Retinal pigment epithelial cell (primary cell): ENCODE results near the gene DGAT2.

ENCODE experiments used
- DNase-seq: peaks from one replicate; pipeline ENCODE4 v3.0.0-alpha.2; 2010; ENCODE audit warnings: low read depth
- H3K4me3 ChIP-seq: 2 replicates; pipeline ENCODE4 v1.5.1; 2011; ENCODE audit warnings: mild to moderate bottlenecking, low read length, control low read depth, moderate library complexity
- TF ChIP-seq, protein P1 (sequence below): conservative IDR thresholded peaks from 2 replicates; pipeline ENCODE4 v1.5.1; 2011; ENCODE audit warnings: low read depth, low read length, control low read depth, inconsistent platforms

Gene DGAT2

DNA sequence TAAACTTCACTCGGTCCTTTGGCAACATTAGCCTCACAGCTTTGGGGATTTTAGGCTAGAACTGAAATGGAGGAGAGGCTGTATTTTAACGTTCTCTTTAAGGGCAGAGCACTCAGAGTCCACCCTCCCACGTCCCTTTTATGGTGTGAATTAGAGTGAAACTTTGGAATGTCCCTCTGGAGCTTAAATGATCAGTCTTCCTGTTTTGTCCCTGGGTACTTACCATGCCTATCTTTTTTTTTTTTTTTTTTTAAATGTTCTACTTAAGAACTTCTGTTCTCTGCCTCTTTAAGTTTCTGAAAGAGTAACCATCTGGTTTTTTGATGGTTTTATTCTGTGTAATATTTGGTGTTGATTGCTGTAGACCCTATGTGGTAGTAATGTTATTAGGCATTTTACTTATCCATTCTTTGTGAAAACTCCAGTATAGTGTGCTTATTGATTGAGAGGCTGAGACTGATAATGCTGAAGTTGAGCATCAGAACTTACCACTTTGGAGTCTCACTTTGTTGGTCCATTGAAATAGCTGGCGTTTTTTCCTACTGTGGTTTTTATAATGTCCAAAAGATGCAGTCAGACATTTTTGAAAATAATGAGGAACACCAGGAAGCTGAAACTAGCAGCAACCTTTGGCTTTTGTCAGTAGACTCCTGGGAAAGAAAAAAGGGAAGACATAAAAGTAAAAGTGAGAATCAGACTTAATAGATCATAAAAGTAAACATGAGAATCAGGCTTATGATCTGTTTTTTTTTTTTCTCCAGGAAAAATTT is 58.1 kb downstream of the DGAT2 start:
- H3K4me3 ChIP-seq: no peak overlapping the region
- DNase-seq: no peak
- TF ChIP-seq, protein P1, sequence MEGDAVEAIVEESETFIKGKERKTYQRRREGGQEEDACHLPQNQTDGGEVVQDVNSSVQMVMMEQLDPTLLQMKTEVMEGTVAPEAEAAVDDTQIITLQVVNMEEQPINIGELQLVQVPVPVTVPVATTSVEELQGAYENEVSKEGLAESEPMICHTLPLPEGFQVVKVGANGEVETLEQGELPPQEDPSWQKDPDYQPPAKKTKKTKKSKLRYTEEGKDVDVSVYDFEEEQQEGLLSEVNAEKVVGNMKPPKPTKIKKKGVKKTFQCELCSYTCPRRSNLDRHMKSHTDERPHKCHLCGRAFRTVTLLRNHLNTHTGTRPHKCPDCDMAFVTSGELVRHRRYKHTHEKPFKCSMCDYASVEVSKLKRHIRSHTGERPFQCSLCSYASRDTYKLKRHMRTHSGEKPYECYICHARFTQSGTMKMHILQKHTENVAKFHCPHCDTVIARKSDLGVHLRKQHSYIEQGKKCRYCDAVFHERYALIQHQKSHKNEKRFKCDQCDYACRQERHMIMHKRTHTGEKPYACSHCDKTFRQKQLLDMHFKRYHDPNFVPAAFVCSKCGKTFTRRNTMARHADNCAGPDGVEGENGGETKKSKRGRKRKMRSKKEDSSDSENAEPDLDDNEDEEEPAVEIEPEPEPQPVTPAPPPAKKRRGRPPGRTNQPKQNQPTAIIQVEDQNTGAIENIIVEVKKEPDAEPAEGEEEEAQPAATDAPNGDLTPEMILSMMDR: no peak

DNA sequence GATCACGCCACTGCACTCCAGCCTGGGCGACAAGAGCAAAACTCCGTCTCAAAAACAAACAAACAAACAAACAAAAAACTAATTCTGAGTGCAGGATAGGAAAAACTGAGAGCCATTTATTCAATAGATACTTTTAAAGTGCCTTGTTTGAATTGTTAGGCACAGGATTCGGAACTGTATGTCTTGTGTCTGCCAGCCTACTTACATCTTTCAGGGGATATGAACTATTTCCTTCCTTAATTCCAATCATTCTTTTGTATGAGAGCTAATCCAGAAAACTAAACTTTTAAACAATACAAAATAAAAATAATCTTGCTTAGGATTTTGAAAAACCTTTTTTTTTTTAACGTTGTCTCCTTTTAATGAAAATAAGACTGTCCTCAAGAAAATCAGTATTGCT is 59.0 kb downstream of the DGAT2 start:
- H3K4me3 ChIP-seq: no peak overlapping the region
- TF ChIP-seq, protein P1: no peak
- DNase-seq: no peak

DNA sequence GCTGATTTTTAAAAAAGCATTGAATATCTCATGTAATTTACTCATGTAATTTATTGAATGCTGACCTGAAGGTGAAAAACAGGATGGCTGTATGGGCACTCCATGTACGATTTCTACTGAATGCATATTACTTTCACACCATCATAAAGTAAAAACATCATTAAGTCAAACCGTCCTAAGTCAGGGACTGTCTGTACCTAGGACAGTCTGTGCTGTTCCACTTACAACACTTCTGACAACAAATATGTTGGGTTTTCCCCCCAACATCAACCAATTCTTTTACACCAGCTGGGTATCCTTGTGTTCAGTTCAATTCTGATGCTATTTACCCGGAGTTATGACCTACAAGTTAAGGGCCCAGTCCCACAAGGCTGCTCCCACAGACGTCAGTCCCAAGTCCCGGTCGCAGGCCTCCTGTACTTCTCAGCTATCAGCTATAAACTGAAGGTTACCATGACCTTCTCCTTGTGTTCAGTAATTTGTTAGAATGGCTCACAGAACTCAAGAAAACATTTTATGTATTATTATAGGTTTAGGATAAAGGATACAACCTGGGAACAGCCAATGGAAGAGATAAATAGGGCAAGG is 63.4 kb downstream of the DGAT2 start:
- DNase-seq: no peak
- no peak overlapping the region for H3K4me3 ChIP-seq
- TF ChIP-seq, protein P1: no peak

DNA sequence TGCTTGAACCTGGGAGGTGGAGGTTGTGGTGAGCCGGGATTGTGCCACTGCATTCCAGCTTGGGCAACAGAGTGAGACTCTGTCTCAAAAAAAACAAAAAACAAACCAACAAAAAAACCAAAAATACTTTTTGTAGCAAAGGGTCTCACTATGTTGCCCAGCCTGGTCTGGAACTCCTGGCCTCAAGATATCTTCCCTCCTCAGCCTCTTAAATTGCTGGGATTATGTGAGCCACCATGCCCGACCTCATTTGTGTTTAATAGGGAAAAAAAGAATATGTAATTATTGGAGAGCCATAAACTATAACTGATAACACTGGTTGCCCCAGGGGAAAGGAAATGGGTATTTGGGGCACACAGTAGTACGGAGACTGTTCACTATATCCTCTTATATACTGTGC is 66.2 kb downstream of the DGAT2 start:
- TF ChIP-seq, protein P1: no peak
- no peak for DNase-seq
- H3K4me3 ChIP-seq: no peak overlapping the region

DNA sequence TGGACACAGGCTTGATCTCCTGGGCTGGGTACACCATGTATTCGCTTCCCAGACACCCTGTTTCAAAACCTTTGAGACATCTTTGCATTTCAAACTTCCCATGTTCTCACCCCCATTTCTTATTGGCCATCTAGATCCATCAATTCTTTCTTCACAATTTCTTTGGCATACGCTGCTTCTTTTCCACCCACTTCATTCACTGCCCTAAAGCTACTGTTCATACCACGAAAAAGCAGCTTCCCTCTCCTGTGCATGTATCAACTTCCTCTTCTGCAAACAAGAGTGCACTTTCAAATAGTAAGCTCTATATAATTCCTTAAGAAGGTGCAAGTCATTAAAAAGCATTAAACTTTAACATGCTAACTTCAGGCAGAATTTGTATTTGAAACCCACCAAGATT is 67.8 kb downstream of the DGAT2 start:
- H3K4me3 ChIP-seq: no peak overlapping the region
- TF ChIP-seq, protein P1: no peak
- no peak for DNase-seq

DNA sequence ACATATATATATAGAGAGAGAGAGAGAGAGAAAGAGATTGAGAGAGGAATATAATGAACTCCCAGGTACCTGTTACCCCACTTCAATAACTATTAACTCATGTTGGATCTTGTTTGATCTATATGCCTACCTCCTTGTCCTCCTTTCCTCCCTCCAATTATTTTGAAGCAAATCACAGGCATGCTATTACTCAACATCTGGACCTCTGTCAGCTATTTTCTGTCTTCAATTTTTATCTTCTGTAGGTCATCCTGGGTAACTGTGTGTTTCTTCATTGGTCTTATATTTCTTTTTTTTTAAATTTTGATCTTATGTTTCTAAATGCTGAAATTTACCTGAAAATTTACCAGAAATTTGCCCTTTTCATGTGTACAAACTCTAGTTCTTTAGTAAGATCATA is 71.3 kb downstream of the DGAT2 start:
- no peak for DNase-seq
- no peak overlapping the region for H3K4me3 ChIP-seq
- TF ChIP-seq, protein P1: no peak

DNA sequence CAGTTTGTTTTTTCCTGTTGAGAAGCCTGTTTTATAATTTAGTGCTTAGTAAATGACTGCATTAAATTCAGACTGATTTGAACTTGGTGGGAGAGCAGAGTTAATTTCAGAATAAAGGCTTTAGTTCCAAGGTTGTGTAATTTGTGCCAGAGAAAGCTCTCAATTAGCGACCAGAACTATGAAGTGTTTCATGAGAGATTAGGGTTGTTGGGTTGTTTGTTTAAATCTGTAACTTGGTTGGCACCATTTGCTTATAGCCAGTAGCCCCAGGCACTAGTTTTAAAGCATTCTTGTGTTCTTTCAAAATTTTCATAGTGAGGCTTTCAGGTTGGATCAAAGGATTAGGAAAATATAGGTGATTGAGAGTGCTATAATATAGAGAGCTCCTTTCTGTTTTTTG is 71.9 kb downstream of the DGAT2 start:
- DNase-seq: peak; percentile 47
- TF ChIP-seq, protein P1: no peak
- H3K4me3 ChIP-seq: no peak overlapping the region
